ENCODE results near the gene ARL8B. TPM values are rescaled to one million over a fixed set of nuclear protein-coding genes. Genes with fewer than 3 reads are reported as not detected.

ARL8B gene
- total and polyA plus RNA-seq, 10 of the 15 experiments (the other 5 are each of a cell fraction or from before 2014, with no cell fraction given): 22.0 to 80.6 (median 43.7) TPM

GRCh38 chr3:5093731-5094130, 28.4 kb upstream of the ARL8B start:
- in situ Hi-C loops (cut with MboI) (no loop called here), intact Hi-C loops (cut with micrococcal nuclease; ENCODE audit: unreplicated experiment) (no loop called here)
- ATAC-seq: no peak
- no peaks in the 10 kb centered on the region for H3K36me3 ChIP-seq (ENCODE audit: control insufficient read depth in 2 of 2, insufficient read depth in 2 of 2, low read length in 1 of 2)
- no peak for FAIRE-seq
- TF ChIP-seq NR2C2 (IDR thresholded peaks at IDR 0.05; ENCODE audit: borderline replicate concordance, control insufficient read depth, insufficient read length, low read depth) (no peak), NR2C1 (IDR thresholded peaks at IDR 0.05) (no peak), SREBF2 (IDR thresholded peaks at IDR 0.05; ENCODE audit: low read length) (no peak), NR2F1 (conservative IDR thresholded peaks at IDR 0.05) (no peak), MEF2A (IDR thresholded peaks at IDR 0.05; ENCODE audit: insufficient read depth, low read depth, low read length) (no peak), POU2F2 (IDR thresholded peaks at IDR 0.05; ENCODE audit: borderline replicate concordance, low read depth, low read length) (no peak), SRF (IDR thresholded peaks at IDR 0.05; ENCODE audit: low read depth in 2 of 2, low read length in 2 of 2) (no peak), SPI1 (IDR thresholded peaks at IDR 0.05; ENCODE audit: borderline replicate concordance, insufficient read depth, low read depth, low read length) (no peak), CBFB (IDR thresholded peaks at IDR 0.05; ENCODE audit: low read depth) (no peak), ZNF384 (IDR thresholded peaks at IDR 0.05; ENCODE audit: borderline replicate concordance, low read depth, low read length) (no peak), SP1 (IDR thresholded peaks at IDR 0.05; ENCODE audit: low read depth, low read length) (no peak), NFIC (IDR thresholded peaks at IDR 0.05; ENCODE audit: low read depth, low read length) (no peak)
- TF ChIP-seq, protein P1, sequence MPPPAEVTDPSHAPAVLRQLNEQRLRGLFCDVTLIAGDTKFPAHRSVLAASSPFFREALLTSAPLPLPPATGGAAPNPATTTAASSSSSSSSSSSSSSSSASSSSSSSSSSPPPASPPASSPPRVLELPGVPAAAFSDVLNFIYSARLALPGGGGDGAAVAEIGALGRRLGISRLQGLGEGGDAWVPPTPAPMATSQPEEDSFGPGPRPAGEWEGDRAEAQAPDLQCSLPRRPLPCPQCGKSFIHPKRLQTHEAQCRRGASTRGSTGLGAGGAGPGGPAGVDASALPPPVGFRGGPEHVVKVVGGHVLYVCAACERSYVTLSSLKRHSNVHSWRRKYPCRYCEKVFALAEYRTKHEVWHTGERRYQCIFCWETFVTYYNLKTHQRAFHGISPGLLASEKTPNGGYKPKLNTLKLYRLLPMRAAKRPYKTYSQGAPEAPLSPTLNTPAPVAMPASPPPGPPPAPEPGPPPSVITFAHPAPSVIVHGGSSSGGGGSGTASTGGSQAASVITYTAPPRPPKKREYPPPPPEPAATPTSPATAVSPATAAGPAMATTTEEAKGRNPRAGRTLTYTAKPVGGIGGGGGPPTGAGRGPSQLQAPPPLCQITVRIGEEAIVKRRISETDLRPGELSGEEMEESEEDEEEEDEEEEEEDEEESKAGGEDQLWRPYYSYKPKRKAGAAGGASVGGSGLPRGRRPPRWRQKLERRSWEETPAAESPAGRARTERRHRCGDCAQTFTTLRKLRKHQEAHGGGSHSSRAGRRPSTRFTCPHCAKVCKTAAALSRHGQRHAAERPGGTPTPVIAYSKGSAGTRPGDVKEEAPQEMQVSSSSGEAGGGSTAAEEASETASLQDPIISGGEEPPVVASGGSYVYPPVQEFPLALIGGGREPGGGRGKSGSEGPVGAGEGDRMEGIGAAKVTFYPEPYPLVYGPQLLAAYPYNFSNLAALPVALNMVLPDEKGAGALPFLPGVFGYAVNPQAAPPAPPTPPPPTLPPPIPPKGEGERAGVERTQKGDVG (CRISPR knock-in tag; IDR thresholded peaks at IDR 0.05): no peak
- TF ChIP-seq, protein P2, sequence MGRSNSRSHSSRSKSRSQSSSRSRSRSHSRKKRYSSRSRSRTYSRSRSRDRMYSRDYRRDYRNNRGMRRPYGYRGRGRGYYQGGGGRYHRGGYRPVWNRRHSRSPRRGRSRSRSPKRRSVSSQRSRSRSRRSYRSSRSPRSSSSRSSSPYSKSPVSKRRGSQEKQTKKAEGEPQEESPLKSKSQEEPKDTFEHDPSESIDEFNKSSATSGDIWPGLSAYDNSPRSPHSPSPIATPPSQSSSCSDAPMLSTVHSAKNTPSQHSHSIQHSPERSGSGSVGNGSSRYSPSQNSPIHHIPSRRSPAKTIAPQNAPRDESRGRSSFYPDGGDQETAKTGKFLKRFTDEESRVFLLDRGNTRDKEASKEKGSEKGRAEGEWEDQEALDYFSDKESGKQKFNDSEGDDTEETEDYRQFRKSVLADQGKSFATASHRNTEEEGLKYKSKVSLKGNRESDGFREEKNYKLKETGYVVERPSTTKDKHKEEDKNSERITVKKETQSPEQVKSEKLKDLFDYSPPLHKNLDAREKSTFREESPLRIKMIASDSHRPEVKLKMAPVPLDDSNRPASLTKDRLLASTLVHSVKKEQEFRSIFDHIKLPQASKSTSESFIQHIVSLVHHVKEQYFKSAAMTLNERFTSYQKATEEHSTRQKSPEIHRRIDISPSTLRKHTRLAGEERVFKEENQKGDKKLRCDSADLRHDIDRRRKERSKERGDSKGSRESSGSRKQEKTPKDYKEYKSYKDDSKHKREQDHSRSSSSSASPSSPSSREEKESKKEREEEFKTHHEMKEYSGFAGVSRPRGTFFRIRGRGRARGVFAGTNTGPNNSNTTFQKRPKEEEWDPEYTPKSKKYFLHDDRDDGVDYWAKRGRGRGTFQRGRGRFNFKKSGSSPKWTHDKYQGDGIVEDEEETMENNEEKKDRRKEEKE (IDR thresholded peaks at IDR 0.05): no peak
- RAD21 ChIA-PET (ENCODE audit: unreplicated experiment): no interaction called here
- POLR2A ChIA-PET: interaction anchor here (0.6 to 1.0 kb wide), 3 partner anchors 30 to 1503 kb away, joined by 3 to 5 read pairs (median 3); no protein-coding TSS in a partner anchor
- H2AFZ ChIP-seq (ENCODE audit: control insufficient read depth, low read depth, low read length): no peak overlapping the region
- no peaks in the 10 kb centered on the region for H3K79me2 ChIP-seq (ENCODE audit: control insufficient read depth, insufficient read depth, low read length)
- no peaks in the 10 kb centered on the region for H3K9me3 ChIP-seq (replicated peaks; ENCODE audit: control insufficient read depth, insufficient read depth, low read length)
- SMC1A ChIA-PET (ENCODE audit: uncharacterized antibody, unreplicated experiment): interaction anchor here (0.6 to 1.2 kb wide), 4 partner anchors 9 to 1957 kb away, joined by 3 to 6 read pairs (median 3); no protein-coding TSS in a partner anchor
- no peak overlapping the region for H3K4me3 ChIP-seq
- no peak overlapping the region for H3K4me2 ChIP-seq (ENCODE audit: control insufficient read depth, insufficient read depth)
- H3K27ac ChIP-seq (ENCODE audit: control insufficient read depth, insufficient read depth): no peak overlapping the region
- no peaks in the 10 kb centered on the region for H3K4me1 ChIP-seq (ENCODE audit: control insufficient read depth, insufficient read depth, low read length)
- no peak for DNase-seq (ENCODE audit: low read depth, low spot score)
- no TSS peak for BruUV-seq (replicated peaks)
- 48% methylated on average over 2 of the region's 2 CpGs for WGBS (ENCODE audit: insufficient coverage, insufficient replicate concordance, low lambda C conversion rate, missing lambda C conversion rate)
- no peak overlapping the region for H3K9ac ChIP-seq (ENCODE audit: control insufficient read depth, insufficient read depth, low read length)
- CTCF ChIA-PET: interaction anchor here (0.6 to 0.9 kb wide), 4 partner anchors 30 to 1741 kb away, joined by 3 to 4 read pairs (median 4); no protein-coding TSS in a partner anchor
- H4K20me1 ChIP-seq (ENCODE audit: control insufficient read depth, insufficient read depth): no peaks in the 10 kb centered on the region
- peaks cover 4 to 5% of the 10 kb centered on the region in 2 experiments; a peak in 3 of 4 replicates for H3K27me3 ChIP-seq (replicated peaks in 1 of 2; ENCODE audit: control insufficient read depth in 2 of 2, insufficient read depth in 2 of 2, low read length in 1 of 2)

All from GM12878 (cell line).